SK-N-SH (cell line): ENCODE results near the gene SESN1. TPM values are rescaled to one million over a fixed set of nuclear protein-coding genes. Genes with fewer than 3 reads are reported as not detected.
A peak's percentile ranks its signal among the peaks of the same experiment; 100 is the strongest.

Source experiments
- CTCF ChIA-PET: fragments of 300-600, 350-600 bp; formaldehyde crosslinking; extraction: SDS; loops from one replicate; lab custom pipeline; 2021; lab: Yijun Ruan, JAX
- POLR2A ChIA-PET: fragments of 350-600 bp; sonication (Branson Sonifier 250); formaldehyde crosslinking; extraction: SDS; loops from one replicate; lab custom pipeline; 2020; ENCODE audit warnings: antibody characterized with exemption, inconsistent platforms; lab: Yijun Ruan, JAX
- DNase-seq: peaks from one replicate; pipeline ENCODE4 v3.0.0; 2012
- H2AFZ ChIP-seq: fragments of 200-600 bp; sonication (generic); 2 replicates; pipeline ENCODE4 v1.8.1; 2016; ENCODE audit warnings: antibody characterized with exemption, mild to moderate bottlenecking, low read depth
- H3F3A ChIP-seq: fragments of 200-600 bp; sonication (generic); replicated peaks from 2 replicates; pipeline ENCODE3; 2016; ENCODE audit warnings: antibody characterized with exemption, mild to moderate bottlenecking; ENCODE audit not compliant: insufficient read depth
- H3K27ac ChIP-seq, 2 experiments: fragments of 200-500 bp in 1 of 2; fragments of 200-600 bp in 1 of 2; sonication (Bioruptor generic) in 1 of 2; sonication (generic), shearing (Covaris generic) in 1 of 2; 2 replicates each; pipeline versions ENCODE4 v1.5.1 to v1.6.1; 2014 to 2016; ENCODE audit warnings: low read depth in 2 of 2, inconsistent platforms in 1 of 2, low read length in 1 of 2, mild to moderate bottlenecking in 1 of 2, mixed read lengths in 1 of 2
- H3K27me3 ChIP-seq: fragments of 200-600 bp; sonication (generic), shearing (Covaris generic); 2 replicates; pipeline ENCODE4 v1.6.1; 2016; ENCODE audit warnings: mixed run types; ENCODE audit not compliant: insufficient read depth
- H3K36me3 ChIP-seq, 2 experiments: fragments of 200-500 bp in 1 of 2; fragments of 200-600 bp in 1 of 2; sonication (Bioruptor generic) in 1 of 2; sonication (generic) in 1 of 2; replicated peaks in 1 of 2; 2 replicates each; pipeline versions ENCODE3 to v1.5.1; 2014 to 2016; ENCODE audit warnings: low read length in 1 of 2, mild to moderate bottlenecking in 1 of 2; ENCODE audit not compliant: insufficient read depth in 2 of 2, control insufficient read depth in 1 of 2
- H3K4me1 ChIP-seq, 2 experiments: fragments of 200-500 bp in 1 of 2; fragments of 200-600 bp in 1 of 2; sonication (Bioruptor generic) in 1 of 2; sonication (generic), shearing (Covaris generic) in 1 of 2; 2 replicates each; pipeline versions ENCODE4 v1.5.1 to v1.6.1; 2014 to 2016; ENCODE audit warnings: low read depth in 1 of 2, low read length in 1 of 2, mixed run types in 1 of 2; ENCODE audit not compliant: insufficient read depth in 2 of 2, control insufficient read depth in 1 of 2
- H3K4me2 ChIP-seq: fragments of 200-600 bp; sonication (generic), shearing (Covaris generic); 2 replicates; pipeline ENCODE4 v1.6.1; 2017; ENCODE audit warnings: mixed run types
- H3K4me3 ChIP-seq, 2 experiments: fragments of 200-500 bp in 1 of 2; fragments of 200-600 bp in 1 of 2; sonication (Bioruptor generic) in 1 of 2; sonication (generic), shearing (Covaris generic) in 1 of 2; 2 replicates each; pipeline versions ENCODE4 v1.5.1 to v1.8.1; 2014 to 2016; ENCODE audit warnings: low read depth in 2 of 2, inconsistent platforms in 1 of 2, low read length in 1 of 2, mild to moderate bottlenecking in 1 of 2, mixed read lengths in 1 of 2, moderate library complexity in 1 of 2
- H3K79me2 ChIP-seq: fragments of 200-600 bp; sonication (generic); 2 replicates; pipeline ENCODE4 v1.8.1; 2017; ENCODE audit warnings: mild to moderate bottlenecking; ENCODE audit not compliant: insufficient read depth
- H3K9ac ChIP-seq: fragments of 200-600 bp; sonication (generic); 2 replicates; pipeline ENCODE4 v1.6.1; 2017; ENCODE audit warnings: mixed run types
- H3K9me2 ChIP-seq: fragments of 200-600 bp; sonication (generic); 2 replicates; pipeline ENCODE4 v1.6.1; 2017; ENCODE audit warnings: mixed run types
- H3K9me3 ChIP-seq: fragments of 200-600 bp; sonication (generic); 2 replicates; pipeline ENCODE4 v1.6.1; 2017; ENCODE audit warnings: mixed run types, mild to moderate bottlenecking, moderate library complexity
- H4K20me1 ChIP-seq: fragments of 200-600 bp; sonication (generic); 2 replicates; pipeline ENCODE4 v1.6.1; 2017; ENCODE audit warnings: mild to moderate bottlenecking, mixed run types; ENCODE audit not compliant: insufficient read depth
- EP300 ChIP-seq, 2 experiments: IDR thresholded peaks; 2 replicates each; pipeline versions ENCODE4 v1.4.0 to v1.6.1; 2012; ENCODE audit warnings: borderline replicate concordance in 1 of 2, low read depth in 1 of 2, low read length in 1 of 2
- FOSL2 ChIP-seq: IDR thresholded peaks from 2 replicates; pipeline ENCODE4 v1.4.0; 2012; ENCODE audit warnings: low read depth, mild to moderate bottlenecking, moderate library complexity, borderline replicate concordance
- FOXJ3 ChIP-seq: sonication (generic); formaldehyde crosslinking; IDR thresholded peaks from 2 replicates; pipeline ENCODE4 v1.5.1; 2020; ENCODE audit warnings: mild to moderate bottlenecking, missing genetic modification reagents
- FOXM1 ChIP-seq: IDR thresholded peaks from 2 replicates; pipeline ENCODE4 v1.4.0; 2012; ENCODE audit warnings: low read depth, mild to moderate bottlenecking
- GABPA ChIP-seq: IDR thresholded peaks from 2 replicates; pipeline ENCODE4 v1.4.0; 2012; ENCODE audit warnings: low read depth, mild to moderate bottlenecking
- JUND ChIP-seq: IDR thresholded peaks from 2 replicates; pipeline ENCODE4 v1.4.0; 2012
- NFIC ChIP-seq: IDR thresholded peaks from 2 replicates; pipeline ENCODE4 v1.4.0; 2012; ENCODE audit warnings: borderline replicate concordance
- RAD21 ChIP-seq: IDR thresholded peaks from 2 replicates; pipeline ENCODE4 v1.6.1; 2012; ENCODE audit warnings: mild to moderate bottlenecking, low read length
- RFX5 ChIP-seq: IDR thresholded peaks from 2 replicates; pipeline ENCODE4 v1.6.1; 2012; ENCODE audit warnings: mild to moderate bottlenecking, improper control_type of control experiment, low read length
- whole genome bisulfite sequencing: methylation state at CpG from one replicate; pipeline ENCODE4 v1.1.6; 2017; ENCODE audit warnings: low lambda C conversion rate; 5-methylcytosine and 5-hydroxymethylcytosine counted together
- polyA plus RNA-seq, 3 experiments: library from polyadenylated mRNA; depleted of rRNA; stranded (reverse); fragments of >200 nt; gene quantifications; 2 replicates each; pipeline ENCODE4 v1.2.3, GENCODE V29; 2012
- TF ChIP-seq, protein P1 (sequence below): fragments of 150-350 bp; IDR thresholded peaks from 2 replicates; pipeline ENCODE4 v1.6.1; 2016; ENCODE audit warnings: mild to moderate bottlenecking, low read depth, low read length
- TF ChIP-seq, protein P2 (sequence below): fragments of 150-350 bp; IDR thresholded peaks from 2 replicates; pipeline ENCODE4 v1.6.1; 2017; ENCODE audit warnings: antibody characterized with exemption, low read length, low read depth, borderline replicate concordance

The SESN1 gene
- polyA plus RNA-seq, 1 of the 3 experiments (the other 2 are of a cell fraction) = 13.1 TPM

DNA sequence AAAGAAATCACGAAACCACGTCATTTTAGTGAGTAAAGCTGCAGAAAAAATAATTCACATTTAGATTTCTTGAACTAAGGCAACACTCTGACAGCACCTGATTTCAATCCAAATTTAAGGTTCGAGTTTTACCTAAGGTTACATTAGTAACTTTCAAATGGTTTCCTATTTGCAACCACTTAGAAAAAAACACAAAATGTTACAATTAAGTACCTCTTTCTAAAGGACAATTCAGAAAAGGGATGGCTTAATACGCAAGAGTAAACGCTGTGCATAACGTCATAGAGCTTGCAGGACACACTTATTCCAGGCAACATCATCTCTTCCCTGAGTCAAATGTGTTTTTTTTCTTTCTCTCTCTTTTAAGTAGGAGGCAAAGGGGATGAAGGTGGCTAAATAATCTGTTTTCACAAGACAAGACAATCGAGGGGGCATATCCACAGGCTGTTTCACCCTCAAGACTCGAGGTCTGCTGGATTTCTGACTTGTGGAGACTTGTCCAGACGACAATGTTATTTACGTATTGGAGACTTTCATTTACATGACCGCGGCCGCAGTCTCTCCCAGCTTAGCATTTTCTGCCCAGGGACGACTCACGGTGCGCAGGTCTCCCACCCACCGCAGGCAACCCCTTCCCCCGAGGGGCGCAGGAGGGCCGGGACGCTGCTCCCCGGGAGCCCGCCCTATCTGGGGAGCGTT, 86.0 kb downstream of the SESN1 start:
- 5% methylated on average over 23 of the region's 24 CpGs for WGBS
- Histone ChIP-seq H3K36me3 (no peaks in the 10 kb centered on the region), H3K9me3 (no peaks in the 10 kb centered on the region)
- DNase-seq = no peak
- TF ChIP-seq EP300 (IDR thresholded peaks at IDR 0.05; ENCODE audit: borderline replicate concordance in 1 of 2, low read depth in 1 of 2, low read length in 1 of 2) (no peak), NFIC (no peak), FOXJ3 (0 out of 2 replicates have a peak, but pooled peaks have one; percentile 31)
- TF ChIP-seq, protein P1, sequence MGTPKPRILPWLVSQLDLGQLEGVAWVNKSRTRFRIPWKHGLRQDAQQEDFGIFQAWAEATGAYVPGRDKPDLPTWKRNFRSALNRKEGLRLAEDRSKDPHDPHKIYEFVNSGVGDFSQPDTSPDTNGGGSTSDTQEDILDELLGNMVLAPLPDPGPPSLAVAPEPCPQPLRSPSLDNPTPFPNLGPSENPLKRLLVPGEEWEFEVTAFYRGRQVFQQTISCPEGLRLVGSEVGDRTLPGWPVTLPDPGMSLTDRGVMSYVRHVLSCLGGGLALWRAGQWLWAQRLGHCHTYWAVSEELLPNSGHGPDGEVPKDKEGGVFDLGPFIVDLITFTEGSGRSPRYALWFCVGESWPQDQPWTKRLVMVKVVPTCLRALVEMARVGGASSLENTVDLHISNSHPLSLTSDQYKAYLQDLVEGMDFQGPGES = no peak
- TF ChIP-seq, all 33 proteins: peak for 1
- peaks cover under 1% of the 10 kb centered on the region for H3F3A ChIP-seq
- peaks cover 0 to 9% of the 10 kb centered on the region in 2 experiments; a peak in 1 of 4 replicates for H3K4me1 ChIP-seq
- peak overlapping the region; percentile 50 to 94 for H3K27ac ChIP-seq
- CTCF ChIA-PET = interaction anchor here (0.8 to 4.0 kb wide), 5 partner anchors 19 to 449 kb away, joined by 3 to 17 read pairs (median 3); no protein-coding TSS in a partner anchor
- peak overlapping the region; percentile 71 to 95 for H3K4me3 ChIP-seq
- POLR2A ChIA-PET = interaction anchor here (0.6 to 1.5 kb wide), 3 partner anchors 160 to 466 kb away, joined by 3 read pairs; partner anchors contain the start of gene ARMC2
- peaks cover 50% of the 10 kb centered on the region for H3K79me2 ChIP-seq
- H4K20me1 ChIP-seq = peaks cover 31% of the 10 kb centered on the region; the same call in 1 of the 2 replicates
- H2AFZ ChIP-seq = peak overlapping the region; percentile 87
- peak overlapping the region; percentile 75 for H3K9ac ChIP-seq
- no peaks in the 10 kb centered on the region for H3K9me2 ChIP-seq
- peak overlapping the region; percentile 79 for H3K4me2 ChIP-seq
- H3K27me3 ChIP-seq = no peaks in the 10 kb centered on the region

DNA sequence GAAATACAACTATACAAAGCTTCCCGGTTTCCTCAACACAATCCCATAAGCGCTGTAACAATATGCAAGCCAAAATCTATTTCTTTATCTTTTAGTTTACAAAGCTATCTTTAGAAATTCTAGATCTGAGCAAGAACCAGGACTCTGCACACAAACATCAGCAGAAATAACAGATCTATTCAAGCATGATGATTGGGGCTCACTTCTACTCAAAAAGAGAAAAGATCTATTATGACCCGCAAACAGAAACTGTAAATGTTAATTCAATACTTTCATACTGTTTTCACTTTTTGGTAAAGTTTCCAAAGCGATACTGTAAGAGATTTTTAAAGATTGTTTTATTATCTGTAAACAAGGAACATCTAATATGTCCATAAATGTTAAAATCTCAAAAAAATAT, 86.6 kb downstream of the SESN1 start:
- H3K9me2 ChIP-seq = no peaks in the 10 kb centered on the region
- no peaks in the 10 kb centered on the region for H3F3A ChIP-seq
- H3K4me1 ChIP-seq = peaks cover 0 to 12% of the 10 kb centered on the region in 2 experiments; a peak in 1 of 4 replicates
- no peak overlapping the region for H2AFZ ChIP-seq
- H3K27ac ChIP-seq = peak overlapping the region in 1 of 2 experiments; percentile 94; a peak in 2 of 4 replicates
- H3K79me2 ChIP-seq = peaks cover 52% of the 10 kb centered on the region
- H4K20me1 ChIP-seq = peaks cover 33% of the 10 kb centered on the region; the same call in 1 of the 2 replicates
- WGBS = 84% methylated on average over 4 of the region's 4 CpGs
- H3K4me3 ChIP-seq = peak overlapping the region; percentile 71 to 95
- peak overlapping the region; percentile 75; the same call in 1 of the 2 replicates for H3K9ac ChIP-seq
- H3K36me3 ChIP-seq = no peaks in the 10 kb centered on the region
- ChIA-PET CTCF (interaction anchor here (1.1 to 4.0 kb wide), 2 partner anchors 26 to 65 kb away, joined by 3 to 17 read pairs; no protein-coding TSS in a partner anchor), POLR2A (interaction anchor here (0.9 to 1.5 kb wide), 2 partner anchors 160 to 466 kb away, joined by 3 read pairs; partner anchors contain the start of gene ARMC2)
- H3K27me3 ChIP-seq = no peaks in the 10 kb centered on the region
- no peaks in the 10 kb centered on the region for H3K9me3 ChIP-seq
- DNase-seq = no peak
- TF ChIP-seq RFX5 (no peak), GABPA (no peak), RAD21 (no peak), FOSL2 (no peak), FOXM1 (no peak), NFIC (no peak), JUND (no peak)
- TF ChIP-seq, protein P2, sequence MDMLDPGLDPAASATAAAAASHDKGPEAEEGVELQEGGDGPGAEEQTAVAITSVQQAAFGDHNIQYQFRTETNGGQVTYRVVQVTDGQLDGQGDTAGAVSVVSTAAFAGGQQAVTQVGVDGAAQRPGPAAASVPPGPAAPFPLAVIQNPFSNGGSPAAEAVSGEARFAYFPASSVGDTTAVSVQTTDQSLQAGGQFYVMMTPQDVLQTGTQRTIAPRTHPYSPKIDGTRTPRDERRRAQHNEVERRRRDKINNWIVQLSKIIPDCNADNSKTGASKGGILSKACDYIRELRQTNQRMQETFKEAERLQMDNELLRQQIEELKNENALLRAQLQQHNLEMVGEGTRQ = no peak
- H3K4me2 ChIP-seq = peak overlapping the region; percentile 79
